Glutamatergic neuron (in vitro differentiated cells): Measurements from ENCODE around the gene TSPAN4. TPM values are rescaled to one million over a fixed set of nuclear protein-coding genes. Genes with fewer than 3 reads are reported as not detected.

ENCODE experiments used
- DNase-seq: peaks from one replicate; pipeline ENCODE4 v3.0.0; 2022
- H3K27ac Mint-ChIP-seq: one replicate; pipeline ENCODE4 v1.8.0; 2020; ENCODE audit warnings: mild to moderate bottlenecking, mixed read lengths, inconsistent platforms; ENCODE audit not compliant: unreplicated experiment
- H3K27me3 Mint-ChIP-seq: one replicate; pipeline ENCODE4 v1.8.0; 2020; ENCODE audit warnings: mild to moderate bottlenecking, moderate library complexity, mixed read lengths, inconsistent platforms; ENCODE audit not compliant: unreplicated experiment
- H3K36me3 Mint-ChIP-seq: one replicate; pipeline ENCODE4 v1.8.0; 2020; ENCODE audit warnings: mild to moderate bottlenecking, mixed read lengths, inconsistent platforms; ENCODE audit not compliant: unreplicated experiment
- H3K4me1 Mint-ChIP-seq: one replicate; pipeline ENCODE4 v1.8.0; 2020; ENCODE audit warnings: mild to moderate bottlenecking, low read depth, mixed read lengths, inconsistent platforms; ENCODE audit not compliant: unreplicated experiment
- H3K4me3 Mint-ChIP-seq: one replicate; pipeline ENCODE4 v1.8.0; 2020; ENCODE audit warnings: mild to moderate bottlenecking, mixed read lengths, inconsistent platforms; ENCODE audit not compliant: unreplicated experiment
- H3K9me3 Mint-ChIP-seq: one replicate; pipeline ENCODE4 v1.8.0; 2020; ENCODE audit warnings: mild to moderate bottlenecking, moderate library complexity, mixed read lengths, inconsistent platforms; ENCODE audit not compliant: unreplicated experiment
- total RNA-seq: library from RNA; stranded (reverse); fragmentation: NEBNext Ultra II Directional; extraction: Animal tissue kit (Norgen Biotek cat#: 25700); gene quantifications from one replicate; pipeline ENCODE4 v1.2.1, GENCODE V29; 2021; ENCODE audit not compliant: unreplicated experiment
- TF ChIP-seq, protein P1 (sequence below): fragments of 200-600 bp; sonication (generic); IDR thresholded peaks from one replicate; pipeline ENCODE4 v1.5.0; 2021; ENCODE audit not compliant: partially characterized antibody, unreplicated experiment

Gene TSPAN4
- total RNA-seq, 1 donor from 2014 or later, result 82.5 TPM

DNA sequence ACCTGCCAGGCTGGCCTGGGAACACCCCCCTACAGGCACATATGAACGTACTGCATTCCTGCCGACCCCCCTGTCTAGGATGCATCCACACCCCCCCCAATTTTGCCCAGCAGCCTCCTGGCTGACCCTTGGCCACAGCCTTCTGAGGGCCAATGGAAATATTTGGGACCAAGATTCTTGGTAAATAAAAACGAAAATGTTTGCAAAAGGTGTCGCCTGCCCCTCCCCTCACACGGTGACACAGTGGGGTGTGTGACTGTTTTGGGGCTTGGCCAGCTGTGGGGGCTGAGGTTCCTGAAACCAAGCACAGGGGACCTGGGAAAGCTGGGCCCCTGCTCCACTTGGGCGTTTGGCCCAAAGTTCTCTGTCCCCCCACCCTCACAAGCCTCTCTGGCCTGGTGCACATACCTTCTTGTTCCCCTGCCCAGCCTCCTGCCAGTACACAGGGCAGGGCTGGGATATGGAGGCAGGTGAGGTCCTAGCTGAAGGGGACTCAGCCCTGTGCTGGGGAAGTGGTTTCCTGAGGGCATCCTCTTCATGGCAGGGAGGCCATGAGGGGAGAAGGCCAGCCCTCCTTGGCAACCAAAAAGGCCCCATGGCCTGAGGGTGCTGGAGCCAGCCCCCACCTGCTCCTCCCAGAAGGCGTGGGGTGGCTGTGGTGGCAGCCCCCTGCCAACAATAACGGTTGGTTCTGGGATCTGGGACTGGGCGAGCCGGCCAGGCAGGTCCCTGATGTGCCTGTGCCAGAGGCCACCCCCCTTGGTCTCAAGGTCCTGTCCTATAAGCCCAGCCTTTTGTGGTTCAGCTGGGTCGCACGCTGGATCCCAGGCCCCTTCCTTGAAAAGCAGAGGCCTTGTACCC is 17.1 kb upstream of the TSPAN4 start:
- Mint-ChIP-seq H3K27me3 (peaks cover 13% of the 10 kb centered on the region), H3K4me3 (no peak overlapping the region), H3K9me3 (peaks cover 5% of the 10 kb centered on the region), H3K27ac (peak overlapping the region; percentile 17), H3K36me3 (no peaks in the 10 kb centered on the region), H3K4me1 (peaks cover 8% of the 10 kb centered on the region)
- TF ChIP-seq, protein P1, sequence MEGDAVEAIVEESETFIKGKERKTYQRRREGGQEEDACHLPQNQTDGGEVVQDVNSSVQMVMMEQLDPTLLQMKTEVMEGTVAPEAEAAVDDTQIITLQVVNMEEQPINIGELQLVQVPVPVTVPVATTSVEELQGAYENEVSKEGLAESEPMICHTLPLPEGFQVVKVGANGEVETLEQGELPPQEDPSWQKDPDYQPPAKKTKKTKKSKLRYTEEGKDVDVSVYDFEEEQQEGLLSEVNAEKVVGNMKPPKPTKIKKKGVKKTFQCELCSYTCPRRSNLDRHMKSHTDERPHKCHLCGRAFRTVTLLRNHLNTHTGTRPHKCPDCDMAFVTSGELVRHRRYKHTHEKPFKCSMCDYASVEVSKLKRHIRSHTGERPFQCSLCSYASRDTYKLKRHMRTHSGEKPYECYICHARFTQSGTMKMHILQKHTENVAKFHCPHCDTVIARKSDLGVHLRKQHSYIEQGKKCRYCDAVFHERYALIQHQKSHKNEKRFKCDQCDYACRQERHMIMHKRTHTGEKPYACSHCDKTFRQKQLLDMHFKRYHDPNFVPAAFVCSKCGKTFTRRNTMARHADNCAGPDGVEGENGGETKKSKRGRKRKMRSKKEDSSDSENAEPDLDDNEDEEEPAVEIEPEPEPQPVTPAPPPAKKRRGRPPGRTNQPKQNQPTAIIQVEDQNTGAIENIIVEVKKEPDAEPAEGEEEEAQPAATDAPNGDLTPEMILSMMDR, result no peak
- no peak for DNase-seq

DNA sequence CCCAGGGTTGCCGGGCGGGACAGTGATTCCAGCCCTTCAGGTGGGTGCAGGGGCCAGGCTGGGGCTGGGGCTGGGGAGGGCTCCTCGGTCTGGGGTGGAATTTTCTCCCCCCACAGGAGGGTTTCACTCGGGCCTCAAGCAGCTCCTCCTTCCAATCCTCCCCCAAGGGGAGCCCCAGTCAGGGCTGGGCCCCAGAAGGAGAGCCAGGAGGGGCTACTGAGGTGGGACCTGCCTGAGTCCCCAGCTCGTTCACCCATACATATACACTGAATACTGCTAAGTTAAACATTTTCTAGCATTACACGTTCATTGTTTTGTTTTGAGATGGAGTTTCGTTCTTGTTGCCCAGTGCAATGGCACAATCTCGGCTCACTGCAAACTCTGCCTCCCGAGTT is 16.4 kb upstream of the TSPAN4 start:
- H3K27me3 Mint-ChIP-seq, result peaks cover 14% of the 10 kb centered on the region
- H3K36me3 Mint-ChIP-seq, result no peaks in the 10 kb centered on the region
- peaks cover 5% of the 10 kb centered on the region for H3K9me3 Mint-ChIP-seq
- TF ChIP-seq, protein P1, result no peak
- H3K4me3 Mint-ChIP-seq, result peak overlapping the region; percentile 74
- no peak overlapping the region for H3K27ac Mint-ChIP-seq
- no peak for DNase-seq
- peaks cover 8% of the 10 kb centered on the region for H3K4me1 Mint-ChIP-seq

DNA sequence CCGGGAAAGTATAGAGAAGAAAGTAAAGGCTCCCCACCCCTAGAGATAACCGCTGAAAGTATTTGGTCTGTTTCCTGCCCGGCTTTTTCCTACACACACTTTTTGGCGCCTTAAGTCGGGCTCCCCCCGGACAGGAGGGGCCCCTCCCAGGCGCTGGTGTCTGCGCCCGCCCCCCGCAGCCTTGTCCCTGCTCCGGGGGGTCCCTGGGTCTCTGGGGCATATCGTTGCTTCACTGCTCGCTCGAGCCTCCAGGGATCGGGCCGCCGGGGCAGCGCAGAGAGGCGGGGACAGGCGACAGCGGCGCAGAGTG is 15.9 kb upstream of the TSPAN4 start:
- H3K27me3 Mint-ChIP-seq, result peaks cover 17% of the 10 kb centered on the region
- peaks cover 7% of the 10 kb centered on the region for H3K9me3 Mint-ChIP-seq
- TF ChIP-seq, protein P1, result no peak

DNA sequence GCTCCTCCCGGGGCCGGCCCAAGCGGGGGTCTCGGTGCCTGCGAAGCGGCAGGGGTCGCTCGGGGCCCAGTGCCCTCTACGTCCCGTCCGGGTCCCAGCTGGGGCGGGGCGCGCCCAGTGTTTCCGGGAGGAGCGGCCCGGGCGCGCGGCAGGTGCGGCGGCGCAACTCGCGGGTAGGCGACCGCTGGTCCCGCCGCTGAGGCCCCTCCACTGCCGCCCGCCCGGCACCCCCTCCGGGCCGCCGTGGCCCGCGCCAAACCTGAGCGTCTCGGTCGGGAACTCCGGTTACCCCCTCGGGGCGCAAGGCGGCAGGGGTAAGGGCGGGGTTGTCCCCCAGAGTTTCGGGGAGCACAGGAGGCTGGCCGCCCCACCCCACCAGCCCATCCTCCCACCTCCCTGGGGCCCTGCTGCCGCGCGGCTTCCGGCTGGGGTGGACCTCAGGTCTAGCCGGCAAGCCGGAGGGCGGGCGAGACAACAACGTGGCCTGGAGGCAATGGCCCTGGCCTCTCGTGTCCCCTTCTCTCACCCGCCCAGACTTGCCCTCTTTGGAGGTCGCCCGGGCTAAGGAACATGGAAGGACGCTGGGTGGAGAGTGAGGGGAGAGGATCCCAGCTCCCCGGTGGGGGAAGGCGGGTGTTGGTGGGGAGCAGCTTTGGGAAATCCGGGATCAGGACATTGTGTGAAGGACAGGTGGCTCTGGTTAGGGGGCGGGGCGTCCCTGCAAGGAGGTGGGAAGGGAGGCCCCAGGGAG is 15.3 kb upstream of the TSPAN4 start:
- TF ChIP-seq, protein P1, result no peak
- DNase-seq, result peak; percentile 53
- H3K4me1 Mint-ChIP-seq, result peaks cover 11% of the 10 kb centered on the region
- peaks cover 17% of the 10 kb centered on the region for H3K27me3 Mint-ChIP-seq
- no peak overlapping the region for H3K27ac Mint-ChIP-seq
- peak overlapping the region; percentile 71 for H3K4me3 Mint-ChIP-seq
- H3K36me3 Mint-ChIP-seq, result no peaks in the 10 kb centered on the region
- H3K9me3 Mint-ChIP-seq, result peaks cover 7% of the 10 kb centered on the region

More for the DNA sequence above, 15.9 kb upstream of the TSPAN4 start:
- Mint-ChIP-seq H3K4me1 (peaks cover 10% of the 10 kb centered on the region), H3K27ac (no peak overlapping the region), H3K4me3 (peak overlapping the region; percentile 74), H3K36me3 (no peaks in the 10 kb centered on the region)
- DNase-seq, result no peak

DNA sequence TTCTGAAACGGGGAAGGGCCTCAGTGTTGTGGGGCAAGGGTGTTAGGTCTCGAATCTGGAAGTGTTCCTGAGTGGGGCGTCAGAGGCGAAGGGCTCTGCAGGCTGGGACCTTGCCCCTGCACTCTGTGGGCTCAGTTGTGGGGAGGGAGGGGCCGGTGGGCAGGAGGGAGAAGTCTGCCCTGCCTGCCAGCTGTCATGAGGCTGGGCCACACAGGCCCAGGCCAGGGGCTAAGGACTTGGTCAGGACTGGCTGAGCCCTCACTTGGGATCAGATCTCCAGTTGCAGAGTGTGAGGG is 14.8 kb upstream of the TSPAN4 start, which contains the start of gene CRACR2B:
Gene CRACR2B, plus strand, starts transcription at position 23 of the 296 bp plus-strand sequence. CDS start 689 bp downstream, outside the sequence.
- TF ChIP-seq, protein P1, result no peak
- DNase-seq, result no peak
- peaks cover 7% of the 10 kb centered on the region for H3K9me3 Mint-ChIP-seq
- H3K27me3 Mint-ChIP-seq, result peaks cover 15% of the 10 kb centered on the region
- H3K27ac Mint-ChIP-seq, result no peak within 1 kb of the TSS
- H3K4me3 Mint-ChIP-seq, result peak within 1 kb of the TSS; percentile 74
- peaks cover 11% of the 10 kb centered on the region for H3K4me1 Mint-ChIP-seq
- H3K36me3 Mint-ChIP-seq, result no peaks in the 10 kb centered on the region
